NCI-H345 treated with DMSO at 0.1 percent for 48 hours (cell line): ENCODE measurements around the gene BPHL.
"Not testable (repeated sequence)": the region's sequence is repeated elsewhere in the genome, so short reads cannot be mapped to it uniquely, and the experiment has no call there.

Experiments
- DNase-seq: peaks from one replicate; lab custom pipeline; 2025; ENCODE audit not compliant: unreplicated experiment; lab: John Stamatoyannopoulos, UW

Gene BPHL

GRCh38 chr6:3120765-3121089, 2.2 kb downstream of the BPHL start:
- no peak for DNase-seq

GRCh38 chr6:3122823-3123182, 4.3 kb downstream of the BPHL start:
- DNase-seq = no peak

- DNase-seq = no peak
Measured at GRCh38 chr6:3124667-3125066, 6.2 kb downstream of the BPHL start.

GRCh38 chr6:3125815-3126214, 7.3 kb downstream of the BPHL start:
- no peak for DNase-seq

- no peak for DNase-seq
Measured at GRCh38 chr6:3128356-3129108, 10.0 kb downstream of the BPHL start.

- DNase-seq = no peak
Measured at GRCh38 chr6:3131695-3132094, 13.2 kb downstream of the BPHL start.

GRCh38 chr6:3133515-3133914, 15.0 kb downstream of the BPHL start:
- no peak for DNase-seq

GRCh38 chr6:3135668-3136291, 17.3 kb downstream of the BPHL start:
- no peak for DNase-seq

- DNase-seq = no peak
Measured at GRCh38 chr6:3136292-3137011, 17.9 kb downstream of the BPHL start.

- DNase-seq = no peak
Measured at GRCh38 chr6:3137057-3137777, 18.7 kb downstream of the BPHL start.

- DNase-seq = not testable (repeated sequence)
Measured at GRCh38 chr6:3137873-3138272, 19.4 kb downstream of the BPHL start.

- no peak for DNase-seq
Measured at GRCh38 chr6:3138341-3138740, 19.8 kb downstream of the BPHL start.

GRCh38 chr6:3139090-3139903, 20.8 kb downstream of the BPHL start:
- DNase-seq = no peak

- no peak for DNase-seq
Measured at GRCh38 chr6:3140201-3140600, 21.7 kb downstream of the BPHL start.

- no peak for DNase-seq
Measured at GRCh38 chr6:3142536-3142935, 24.0 kb downstream of the BPHL start.

- DNase-seq = no peak
Measured at GRCh38 chr6:3143158-3143557, 24.6 kb downstream of the BPHL start.

GRCh38 chr6:3144571-3144970, 26.1 kb downstream of the BPHL start:
- DNase-seq = no peak

- DNase-seq = no peak
Measured at GRCh38 chr6:3147914-3148757, 29.6 kb downstream of the BPHL start.

GRCh38 chr6:3151691-3152090, 33.2 kb downstream of the BPHL start:
- DNase-seq = no peak

GRCh38 chr6:3152689-3153088, 34.2 kb downstream of the BPHL start:
- DNase-seq = no peak
